PC-9 (cell line): ENCODE results near the gene IDI2.

Experiments used
- CTCF ChIP-seq: fragments of 200-600 bp; sonication (generic); conservative IDR thresholded peaks from 2 replicates; pipeline ENCODE4 v1.6.1; 2017; ENCODE audit warnings: mixed run types, antibody characterized with exemption, mild to moderate bottlenecking, moderate library complexity
- EZH2 ChIP-seq: fragments of 200-600 bp; sonication (generic); IDR thresholded peaks from 2 replicates; pipeline ENCODE4 v1.8.0; 2017; ENCODE audit warnings: antibody characterized with exemption, low read depth

- TF ChIP-seq CTCF (no peak), EZH2 (no peak)
Observed at GRCh38 chr10:1007583-1007982, 18.1 kb downstream of the IDI2 start.
